ENCODE measurements around the gene HABP4.

HABP4 gene

DNA sequence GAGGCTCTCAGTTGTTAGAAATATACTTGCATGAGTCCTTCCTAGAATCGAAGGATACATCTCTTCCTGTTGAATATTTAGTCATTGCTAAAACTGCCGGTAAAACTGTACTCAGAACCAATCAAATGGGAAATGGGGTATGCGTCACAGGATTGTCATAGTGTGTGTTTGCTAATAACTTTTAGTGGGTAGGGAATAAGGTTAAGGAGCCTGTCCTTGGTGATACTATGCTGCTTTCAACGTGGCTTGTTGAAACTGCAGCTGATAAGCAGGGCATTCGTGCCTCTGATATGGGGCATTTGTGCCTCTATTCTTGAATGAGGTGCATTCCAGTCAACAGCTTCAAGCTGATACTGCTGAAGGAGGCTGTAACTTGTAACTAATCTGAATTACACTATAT, 26.6 kb downstream of the HABP4 start:
- DNase-seq (ENCODE audit: low read depth in 2 of 2): no peak

DNA sequence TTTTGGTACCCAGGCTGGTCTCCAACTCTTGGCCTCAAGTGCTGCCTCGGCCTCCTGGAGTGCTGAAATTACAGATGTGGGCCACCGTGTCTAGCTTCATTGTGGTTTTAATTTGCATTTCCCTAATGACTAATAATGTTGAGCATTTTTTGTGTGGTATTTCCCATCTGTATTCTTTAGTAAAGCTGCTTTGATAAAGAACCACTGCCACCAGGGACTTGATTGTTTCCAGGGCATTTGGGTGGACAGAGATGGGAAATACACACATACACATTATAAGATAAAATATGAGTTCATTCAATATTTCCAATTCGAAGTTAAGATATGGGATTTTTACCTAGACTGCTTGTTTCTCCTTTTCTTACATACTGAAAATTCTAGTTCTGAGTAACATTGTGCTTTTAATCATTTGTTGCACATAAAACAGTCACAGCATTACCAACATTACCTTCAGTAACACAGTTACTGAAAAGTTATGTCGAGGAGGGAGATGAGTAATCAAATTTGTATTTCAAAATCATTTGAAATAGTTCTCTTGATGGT, 28.9 kb downstream of the HABP4 start:
- DNase-seq (ENCODE audit: low read depth in 2 of 2): no peak

DNA sequence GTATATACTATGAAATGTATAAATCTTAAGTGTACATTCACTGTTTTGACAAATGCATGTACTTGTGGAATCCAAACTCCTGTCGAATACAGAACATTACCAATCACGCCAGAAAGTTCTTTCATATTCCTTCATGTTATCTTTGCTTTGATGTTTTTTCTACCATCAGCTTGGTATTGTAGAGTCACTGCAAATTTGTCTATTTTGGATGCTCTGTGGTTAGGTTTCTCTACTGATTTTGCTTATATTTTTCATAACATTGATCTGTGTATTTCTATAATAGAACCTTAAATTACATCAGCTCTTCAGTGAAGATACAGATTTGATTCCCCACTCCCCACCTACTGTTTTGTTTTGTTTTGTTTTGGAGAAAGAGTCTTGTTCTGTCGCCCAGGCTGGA, 30.8 kb downstream of the HABP4 start:
- DNase-seq (ENCODE audit: low read depth in 2 of 2): no peak

DNA sequence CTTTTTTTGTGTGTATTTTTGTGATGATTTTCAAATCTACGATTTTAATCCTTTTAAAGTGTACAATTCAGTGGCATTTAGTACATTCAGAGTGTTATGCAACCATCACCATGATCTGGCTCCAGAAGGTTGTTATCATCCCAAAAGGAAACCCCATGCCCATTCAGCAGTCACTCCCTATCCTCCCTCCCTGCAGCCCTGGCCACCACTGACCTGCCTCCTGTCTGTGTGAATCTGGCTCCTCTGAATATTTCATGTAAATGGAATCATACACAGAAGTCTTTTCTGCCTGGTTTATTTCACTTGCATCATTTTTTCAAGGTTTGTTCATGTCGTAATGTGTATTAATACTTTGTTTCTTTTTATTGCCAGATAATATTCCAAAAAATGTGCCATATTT, 32.5 kb downstream of the HABP4 start:
- DNase-seq (ENCODE audit: low read depth in 2 of 2): no peak

DNA sequence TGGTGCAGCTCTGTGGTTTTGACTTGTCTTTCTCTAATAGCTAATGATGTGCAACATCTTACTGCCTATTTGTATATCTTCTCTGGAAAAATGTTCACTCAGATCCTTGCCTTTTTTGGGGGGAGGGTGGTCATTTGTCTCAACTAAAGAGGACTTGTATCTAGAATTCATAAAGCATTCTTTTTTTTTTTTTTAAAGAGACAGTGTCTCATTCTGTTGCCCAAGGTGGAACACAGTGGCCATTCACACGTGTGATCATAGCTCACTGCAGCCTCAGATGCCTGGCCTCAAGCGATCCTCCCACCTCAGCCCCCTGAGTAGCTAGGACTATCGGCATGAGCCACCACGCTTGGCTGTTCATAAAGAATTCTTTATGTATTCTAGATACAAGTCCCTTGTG, 33.2 kb downstream of the HABP4 start:
- DNase-seq (ENCODE audit: low read depth in 2 of 2): no peak

DNA sequence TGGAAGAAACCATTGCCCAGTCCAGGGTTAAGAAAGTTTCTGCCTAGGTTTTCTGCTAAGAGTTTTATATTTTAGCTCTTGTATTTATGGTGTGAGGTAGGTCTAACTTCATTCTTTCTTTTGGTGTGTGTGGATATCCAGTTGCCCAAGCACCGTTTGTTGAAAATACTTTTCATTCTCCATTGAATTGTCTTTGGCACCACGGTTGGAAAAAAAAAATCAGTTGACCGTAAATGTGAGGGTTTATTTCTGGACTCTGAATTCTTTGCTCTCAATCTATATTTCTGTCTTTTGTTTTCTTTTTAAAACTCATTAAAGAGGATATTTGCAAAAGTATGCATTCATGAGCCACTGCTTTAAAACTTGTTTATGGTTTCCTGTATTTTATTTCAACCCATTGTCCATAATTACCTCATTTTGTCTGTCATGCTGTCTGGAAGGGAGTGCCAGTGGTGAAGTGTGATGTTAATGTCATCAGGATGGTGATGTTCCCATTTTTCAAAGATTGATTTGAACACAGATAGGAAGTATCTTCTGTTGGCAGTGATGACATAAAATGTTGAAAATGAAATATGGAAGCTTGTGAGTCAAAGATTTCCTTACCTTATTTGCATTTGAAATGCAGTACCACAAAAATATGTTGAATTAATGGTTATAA, 33.9 kb downstream of the HABP4 start:
- no peak for DNase-seq (ENCODE audit: low read depth in 2 of 2)

DNA sequence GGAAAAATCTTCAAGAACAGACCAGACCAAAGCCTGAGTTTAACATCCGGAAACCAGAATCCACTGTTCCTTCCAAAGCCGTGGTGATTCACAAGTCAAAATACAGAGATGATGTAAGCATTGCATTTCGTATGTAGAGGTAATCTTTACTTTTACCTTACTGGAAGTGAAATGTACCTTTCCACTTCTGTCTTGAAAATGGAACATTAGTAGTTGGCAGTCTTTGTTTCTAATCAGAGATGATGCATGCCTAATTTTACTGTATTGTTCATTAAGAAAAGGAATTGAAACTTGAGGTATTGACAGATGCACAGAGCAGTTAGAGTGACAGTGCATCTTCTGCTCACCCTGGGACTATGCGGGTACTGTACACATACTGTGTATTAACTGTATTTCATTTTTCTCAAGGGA, 34.6 kb downstream of the HABP4 start:
- no peak for DNase-seq (ENCODE audit: low read depth in 2 of 2)

DNA sequence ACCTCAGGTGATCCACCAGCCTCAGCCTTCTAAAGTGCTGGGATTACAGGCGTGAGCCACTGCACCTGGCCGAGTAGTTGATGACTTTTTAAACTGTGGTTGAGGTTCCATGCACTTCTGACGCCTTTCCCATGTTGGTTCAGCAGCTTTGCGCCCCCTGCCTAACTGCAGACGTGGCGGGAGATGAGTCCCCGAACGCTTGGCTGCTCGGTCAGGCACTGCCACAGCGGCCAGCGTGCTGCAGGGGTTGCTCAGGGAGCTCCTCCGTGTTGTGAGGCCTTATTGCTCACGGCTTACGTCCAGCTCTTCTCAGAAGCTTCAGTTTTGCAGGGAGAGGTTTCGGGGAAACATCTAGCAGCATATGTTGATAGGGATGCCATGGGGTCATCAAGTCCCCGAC, 35.3 kb downstream of the HABP4 start:
- DNase-seq (ENCODE audit: low read depth in 2 of 2): no peak

DNA sequence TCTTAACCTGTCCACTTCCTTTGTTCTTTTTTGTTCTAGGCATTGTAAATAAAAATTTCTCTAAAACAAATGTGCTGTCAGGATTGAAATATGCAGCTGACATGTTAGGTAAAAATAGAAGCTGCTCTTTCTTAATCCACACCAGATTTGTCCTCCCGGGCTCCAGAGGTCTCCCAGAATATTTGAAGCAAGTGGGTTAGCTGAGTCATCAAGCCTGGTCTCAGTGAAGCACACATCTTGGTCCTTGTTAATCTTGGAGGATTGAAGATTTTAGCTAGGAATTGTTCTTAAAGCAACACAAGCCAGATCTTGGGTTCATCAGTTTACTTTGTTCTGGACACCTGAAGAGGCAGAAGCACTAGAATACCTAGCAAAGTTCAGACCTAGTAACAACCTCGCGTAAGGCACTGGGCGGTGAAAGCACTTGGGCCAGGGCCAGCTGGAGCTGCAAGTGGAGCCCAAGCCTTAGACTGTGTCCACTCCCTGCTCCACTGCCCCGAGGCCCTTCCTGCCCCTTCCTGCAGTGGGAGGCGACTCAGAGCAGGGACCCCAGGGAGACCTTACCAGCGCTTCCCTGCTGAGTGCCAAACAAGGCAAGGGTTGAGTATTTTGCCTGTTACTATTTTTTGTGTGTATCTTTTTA, 36.5 kb downstream of the HABP4 start:
- DNase-seq (ENCODE audit: low read depth in 2 of 2): no peak

DNA sequence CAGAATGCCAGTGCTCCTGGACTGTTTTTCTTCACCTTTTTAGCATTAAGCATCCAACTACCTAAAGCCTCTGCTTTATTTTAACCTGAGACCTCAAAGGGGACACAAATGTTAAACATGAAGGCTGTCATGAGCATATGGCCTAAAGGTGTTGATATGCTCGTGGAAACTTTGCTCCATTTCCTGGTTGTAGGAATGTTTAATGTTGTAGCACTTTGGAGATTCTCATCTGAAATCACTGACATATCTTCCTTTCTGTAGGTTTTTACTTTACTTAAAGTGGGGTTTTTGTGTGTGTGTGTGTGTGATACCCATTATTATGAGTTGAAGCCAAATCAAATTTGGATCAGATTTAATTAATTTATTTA, 37.0 kb downstream of the HABP4 start:
- DNase-seq (ENCODE audit: low read depth in 2 of 2): no peak

DNA sequence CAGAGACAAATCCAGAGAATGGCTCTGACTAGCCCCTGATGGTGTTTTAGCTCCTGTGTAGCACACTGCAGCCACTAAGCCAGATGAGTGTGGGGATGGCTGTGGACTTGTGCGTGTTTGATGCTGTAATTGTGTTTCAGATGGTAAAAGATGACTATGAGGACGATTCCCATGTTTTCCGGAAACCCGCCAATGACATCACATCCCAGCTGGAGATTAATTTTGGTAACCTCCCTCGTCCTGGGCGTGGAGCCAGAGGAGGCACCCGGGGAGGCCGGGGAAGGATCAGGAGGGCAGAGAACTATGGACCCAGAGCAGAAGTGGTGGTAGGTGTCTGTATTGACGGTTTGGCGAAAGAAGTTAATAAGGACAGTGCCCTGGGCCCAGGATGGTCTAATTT, 38.0 kb downstream of the HABP4 start:
- no peak for DNase-seq (ENCODE audit: low read depth in 2 of 2)

DNA sequence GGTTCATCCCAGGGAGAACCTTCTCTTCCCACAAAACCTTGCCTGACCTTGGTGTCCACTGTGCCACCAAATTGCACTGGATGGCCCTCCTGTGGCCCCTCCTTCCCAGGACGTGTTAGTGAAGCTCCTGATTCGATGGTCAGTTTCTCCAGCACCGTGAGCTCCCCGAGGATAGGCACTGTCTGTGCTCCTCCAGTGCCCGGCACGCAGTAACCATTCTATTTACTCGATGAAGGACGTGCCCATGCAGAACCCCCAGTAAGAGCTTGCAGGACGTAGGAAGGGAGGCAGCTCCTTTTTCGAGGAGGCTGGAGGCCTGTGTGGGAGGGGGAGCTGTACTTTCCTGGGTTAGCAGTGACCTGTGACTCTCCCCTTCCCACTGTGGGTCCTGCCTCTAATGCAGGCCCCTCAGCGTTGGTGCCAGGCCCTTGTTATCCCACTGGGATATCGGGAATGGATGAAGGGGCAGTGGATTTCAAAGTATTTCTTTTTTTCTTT, 39.6 kb downstream of the HABP4 start:
- no peak for DNase-seq (ENCODE audit: low read depth in 2 of 2)

DNA sequence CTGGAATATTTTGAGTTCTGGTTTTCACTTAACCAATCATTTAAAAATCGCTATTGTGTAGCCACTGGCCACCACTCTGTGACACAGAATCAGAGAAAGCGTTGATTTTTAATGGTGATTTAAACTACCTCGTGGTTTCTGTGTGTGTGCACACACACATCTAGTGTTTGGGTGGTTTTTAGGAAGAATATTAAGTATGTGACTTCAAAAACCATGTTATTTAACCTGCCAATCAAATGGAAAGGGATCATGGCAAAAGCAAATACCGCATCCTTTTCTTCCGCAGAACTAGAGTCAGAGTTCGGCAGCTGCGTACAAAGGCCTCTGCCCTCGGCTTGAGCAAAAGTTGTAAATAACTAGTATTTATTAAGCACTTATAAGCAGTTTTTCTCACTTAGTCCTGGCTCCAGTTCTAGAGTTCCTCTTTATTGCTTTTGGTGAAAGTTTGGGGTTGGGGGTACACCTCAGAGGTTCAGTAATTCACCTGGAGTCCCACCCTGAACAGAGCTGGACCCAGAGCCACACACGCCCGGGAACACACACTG, 40.6 kb downstream of the HABP4 start:
- no peak for DNase-seq (ENCODE audit: low read depth in 2 of 2)

DNA sequence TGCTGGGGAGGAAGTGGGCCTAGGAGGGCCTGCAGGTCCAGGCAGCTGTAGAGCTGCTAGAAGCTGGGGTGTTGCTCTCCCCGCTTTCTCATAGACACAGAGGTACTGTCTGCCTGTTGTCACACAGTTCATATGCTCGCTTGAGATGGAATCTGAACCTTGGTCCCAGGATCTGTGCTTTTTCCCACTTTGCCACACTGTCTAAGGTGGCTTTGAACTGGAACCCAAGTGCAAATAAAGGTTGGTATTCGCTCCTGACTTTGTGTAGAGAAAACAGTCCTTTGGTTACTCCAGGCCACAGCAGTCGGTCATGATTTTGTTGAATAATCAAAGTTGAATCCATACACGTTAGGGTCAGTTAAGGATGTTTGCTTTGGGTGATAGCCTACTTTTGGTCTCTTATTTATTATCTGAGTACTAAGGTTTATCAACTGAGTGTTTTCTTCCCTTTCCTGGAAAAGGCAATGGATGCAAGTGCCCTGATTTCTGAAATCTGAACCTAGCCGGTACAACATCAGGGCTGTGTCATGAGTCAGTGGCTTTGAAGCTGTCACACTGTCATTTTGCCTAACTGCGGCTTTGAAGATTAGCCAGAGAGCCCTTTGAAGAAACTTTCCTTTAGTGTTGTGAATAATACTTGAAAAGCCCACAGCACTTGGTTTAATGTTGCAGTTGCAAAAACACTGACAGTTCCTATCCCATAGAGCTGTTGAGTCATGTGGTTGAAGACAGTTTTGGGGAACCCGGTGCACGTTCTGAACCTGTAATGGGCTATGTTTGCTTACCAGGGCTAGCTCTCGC, 41.3 kb downstream of the HABP4 start:
- DNase-seq (ENCODE audit: low read depth in 2 of 2): no peak

DNA sequence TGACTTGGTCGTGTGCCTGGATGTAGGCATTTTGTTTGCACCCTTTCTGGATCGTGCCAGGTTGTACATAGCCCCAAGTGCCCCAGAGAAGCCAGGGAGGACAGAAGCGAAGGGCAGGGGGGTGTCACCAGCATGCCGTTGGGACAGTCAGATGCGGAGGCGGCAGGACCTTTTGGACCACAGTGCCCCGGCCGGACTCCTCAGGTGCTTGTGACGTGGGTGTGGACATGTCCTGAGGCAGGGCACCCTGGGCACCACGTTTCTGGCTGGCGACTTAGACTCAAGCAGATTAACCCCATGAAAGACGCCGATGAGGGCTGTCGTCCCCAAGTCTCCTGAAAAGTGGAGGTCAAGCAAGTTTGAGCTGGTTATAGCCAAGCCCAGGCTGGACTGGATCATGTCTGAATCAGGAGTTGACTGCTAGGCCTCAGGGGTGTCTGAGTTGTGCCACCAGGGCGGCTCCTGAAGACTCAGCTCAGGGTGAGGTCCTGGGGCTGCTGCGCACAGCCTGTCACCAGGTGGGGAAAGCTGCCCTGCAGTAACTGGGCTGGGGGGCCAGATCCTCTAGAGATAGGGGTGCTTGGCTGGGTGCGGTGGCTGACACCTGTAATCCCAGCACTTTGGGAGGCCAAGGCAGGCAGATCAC, 42.0 kb downstream of the HABP4 start:
- no peak for DNase-seq (ENCODE audit: low read depth in 2 of 2)

DNA sequence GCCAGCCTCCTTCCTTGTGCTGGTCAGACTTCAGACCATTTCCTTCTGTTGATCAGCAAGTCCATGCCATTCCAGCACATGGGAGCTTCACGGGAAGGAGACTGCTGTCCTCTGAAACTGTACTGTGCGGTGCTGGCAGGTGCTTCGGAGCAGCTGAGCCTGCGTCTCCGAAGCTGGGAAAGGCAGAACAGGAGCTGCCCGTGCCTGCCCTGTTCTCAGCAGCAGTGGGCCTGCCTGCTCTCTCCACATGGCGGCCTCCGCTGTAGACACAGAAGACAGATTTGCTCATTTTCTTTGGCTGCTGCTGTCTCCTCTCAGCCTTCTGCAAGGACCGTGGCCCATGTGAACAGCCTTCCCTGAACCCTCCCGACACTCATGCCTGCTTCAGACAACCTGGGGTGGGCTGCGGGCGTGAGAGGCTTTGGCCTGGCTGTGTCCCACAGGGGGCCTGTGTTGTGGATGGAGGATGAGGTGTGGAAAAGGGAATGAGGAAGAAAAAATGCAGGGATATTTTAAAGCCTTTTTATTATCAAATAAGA, 43.1 kb downstream of the HABP4 start:
- DNase-seq (ENCODE audit: low read depth in 2 of 2): no peak

DNA sequence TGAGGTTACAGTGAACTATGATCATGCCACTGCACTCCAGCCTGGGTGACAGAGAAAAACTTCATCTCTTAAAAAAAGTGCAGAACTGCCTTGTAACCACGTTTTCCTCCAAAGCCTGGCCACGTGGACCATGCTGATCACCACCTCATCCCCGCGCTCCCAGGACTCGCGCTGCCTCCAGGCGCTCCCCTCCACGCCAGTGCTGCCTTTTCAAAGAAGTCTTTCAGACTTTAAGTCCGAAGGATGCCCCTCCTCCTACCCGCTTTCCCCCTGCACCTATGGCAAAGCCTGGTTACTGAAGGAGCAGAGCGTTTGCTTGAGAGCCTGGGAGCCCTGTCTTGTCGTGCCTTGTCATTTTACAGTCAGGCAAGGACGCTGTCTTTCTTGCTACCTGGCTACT, 43.8 kb downstream of the HABP4 start:
- DNase-seq (ENCODE audit: low read depth in 2 of 2): no peak

DNA sequence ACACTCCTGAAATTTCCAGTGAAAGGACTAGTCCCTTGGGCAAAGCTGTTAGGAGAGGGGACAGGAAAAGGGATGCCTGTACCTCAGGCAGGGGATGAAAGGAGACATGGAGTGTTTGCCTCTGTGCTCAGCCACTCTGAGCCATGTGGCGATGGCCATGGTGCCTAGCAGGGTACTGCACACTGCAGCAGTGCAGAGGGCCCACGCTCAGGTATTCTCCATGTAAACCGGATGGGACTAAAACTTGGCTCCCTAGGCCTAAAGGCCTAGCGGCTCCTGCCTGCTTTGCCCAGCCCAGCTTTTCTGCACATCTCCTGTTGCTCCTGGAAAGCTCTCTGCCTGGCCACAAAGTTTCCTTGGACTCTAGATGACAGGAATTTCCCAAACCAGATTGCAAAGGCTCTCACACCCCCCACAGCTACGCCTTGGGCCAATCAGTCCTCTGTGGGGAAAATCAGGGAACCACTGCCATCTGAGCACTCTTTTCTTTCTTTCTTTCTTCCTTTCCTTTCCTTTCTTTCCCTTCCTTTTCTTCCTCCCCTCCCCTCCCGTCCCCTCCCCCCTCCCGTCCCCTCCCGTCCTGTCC, 44.3 kb downstream of the HABP4 start:
- DNase-seq (ENCODE audit: low read depth in 2 of 2): no peak

DNA sequence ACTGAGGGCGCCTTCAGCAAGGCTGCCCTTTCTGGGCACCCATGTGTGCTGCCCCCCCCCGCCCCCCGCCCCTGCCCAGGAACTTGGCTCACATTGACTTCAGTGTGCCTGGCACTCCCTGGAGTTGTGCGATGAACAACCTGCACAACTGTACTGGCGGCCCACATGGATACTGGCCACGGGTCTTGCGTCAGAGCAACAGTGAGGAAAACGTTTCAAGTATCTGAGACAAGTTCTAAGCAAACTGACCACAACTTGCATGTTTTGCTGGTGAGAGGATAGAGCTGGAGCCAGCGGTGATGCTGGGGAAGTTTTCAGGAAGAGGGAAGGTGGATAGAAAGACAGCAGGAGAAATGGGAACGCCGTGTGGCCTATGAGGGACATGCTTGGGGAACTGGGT, 45.4 kb downstream of the HABP4 start:
- DNase-seq (ENCODE audit: low read depth in 2 of 2): no peak

DNA sequence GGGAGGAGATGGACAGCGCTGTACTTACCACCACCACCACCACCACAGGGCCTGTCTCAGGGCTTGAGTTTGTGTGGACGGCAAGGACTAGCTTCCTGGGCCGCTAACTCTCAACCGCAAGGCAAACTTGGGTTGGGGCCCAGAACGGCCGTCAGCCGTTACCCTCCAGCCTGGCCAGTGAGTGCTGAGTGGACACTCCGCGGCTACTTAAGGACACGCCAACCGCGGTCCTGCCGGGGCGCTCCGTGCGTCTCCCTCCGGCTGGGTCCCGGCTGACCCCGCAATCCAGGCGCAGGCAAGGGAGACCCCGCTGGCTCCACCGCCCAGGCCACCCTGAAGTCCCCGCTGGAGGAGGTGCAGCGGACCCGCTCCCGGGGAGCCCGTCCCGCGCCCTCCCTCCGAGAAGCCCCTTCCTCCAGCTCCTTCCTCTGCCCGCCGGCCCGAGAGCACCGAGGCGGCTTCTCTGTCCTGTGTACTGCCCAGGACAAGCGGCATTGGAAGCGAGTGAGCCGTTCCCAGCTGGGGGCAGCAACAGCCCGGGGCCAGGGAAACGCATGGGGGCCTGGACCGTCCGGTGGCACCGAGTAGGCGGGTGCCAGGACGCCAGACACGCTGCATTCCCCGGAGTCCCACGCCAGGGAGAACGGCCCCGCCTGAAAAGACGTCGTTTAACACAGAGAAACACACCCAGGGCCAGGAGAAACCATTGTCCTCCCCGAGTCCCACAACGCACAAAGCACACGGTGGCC, 46.6 kb downstream of the HABP4 start:
- DNase-seq (ENCODE audit: low read depth in 2 of 2): no peak

DNA sequence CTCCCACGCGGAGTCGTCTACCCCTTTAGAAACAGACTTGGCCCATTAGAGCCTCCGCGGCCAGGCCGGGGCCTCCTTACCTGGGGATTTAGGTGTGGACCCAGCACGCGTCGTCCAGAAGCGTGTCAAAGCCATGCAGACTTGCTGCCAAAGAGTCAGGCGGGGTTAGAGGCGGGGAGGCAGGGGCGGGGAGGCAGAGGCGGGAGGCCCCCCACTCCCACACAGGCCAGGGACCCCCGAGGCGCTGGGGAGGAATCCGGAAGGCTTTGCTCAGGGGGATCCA, 47.1 kb downstream of the HABP4 start:
- DNase-seq (ENCODE audit: low read depth in 2 of 2): no peak

Measured in stimulated activated CD8-positive, alpha-beta memory T cell treated with anti-CD3 and anti-CD28 coated beads, Interleukin-7, amount 100 ng/mL, for 4 hours (primary cell).